Keratinocyte (primary cell): Measurements from ENCODE around the gene CCNY.

Experiments
- EZH2 ChIP-seq: IDR thresholded peaks from one replicate; pipeline ENCODE4 v1.6.1; 2012; ENCODE audit warnings: inconsistent platforms, mild to moderate bottlenecking, low read length, moderate library complexity
- TF ChIP-seq, protein P1 (sequence below), 3 experiments: IDR thresholded peaks in 1 of 3; conservative IDR thresholded peaks in 1 of 3; optimal IDR thresholded peaks in 1 of 3; 2 replicates in 2 of 3; 3 replicates in 1 of 3; pipeline versions ENCODE3 to v1.5.1; 2011; ENCODE audit warnings: low read length in 3 of 3, mild to moderate bottlenecking in 3 of 3, moderate library complexity in 2 of 3, control low read depth in 1 of 3, inconsistent platforms in 1 of 3; ENCODE audit not compliant: insufficient read depth in 2 of 3; ENCODE audit errors: extremely low read depth in 1 of 3

DNA sequence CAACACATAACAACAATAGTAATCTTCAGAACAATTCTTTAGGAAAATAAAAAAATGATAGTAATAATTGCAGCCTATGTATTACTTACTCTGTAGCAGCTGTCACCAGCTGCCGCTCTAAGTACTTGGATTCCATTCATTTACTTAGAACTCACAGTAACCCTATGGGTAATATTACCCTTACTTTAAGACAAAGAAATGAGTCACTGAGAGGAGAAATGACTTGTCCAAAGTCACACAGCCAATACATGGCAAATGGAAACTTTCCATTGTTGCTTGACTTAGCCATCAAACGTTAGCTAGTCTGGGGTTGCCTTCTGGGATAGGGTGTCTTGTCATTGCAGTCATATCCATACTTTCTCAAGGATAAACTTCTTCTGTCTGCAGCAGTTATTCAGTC, 3.6 kb downstream of the CCNY start:
- TF ChIP-seq, protein P1, sequence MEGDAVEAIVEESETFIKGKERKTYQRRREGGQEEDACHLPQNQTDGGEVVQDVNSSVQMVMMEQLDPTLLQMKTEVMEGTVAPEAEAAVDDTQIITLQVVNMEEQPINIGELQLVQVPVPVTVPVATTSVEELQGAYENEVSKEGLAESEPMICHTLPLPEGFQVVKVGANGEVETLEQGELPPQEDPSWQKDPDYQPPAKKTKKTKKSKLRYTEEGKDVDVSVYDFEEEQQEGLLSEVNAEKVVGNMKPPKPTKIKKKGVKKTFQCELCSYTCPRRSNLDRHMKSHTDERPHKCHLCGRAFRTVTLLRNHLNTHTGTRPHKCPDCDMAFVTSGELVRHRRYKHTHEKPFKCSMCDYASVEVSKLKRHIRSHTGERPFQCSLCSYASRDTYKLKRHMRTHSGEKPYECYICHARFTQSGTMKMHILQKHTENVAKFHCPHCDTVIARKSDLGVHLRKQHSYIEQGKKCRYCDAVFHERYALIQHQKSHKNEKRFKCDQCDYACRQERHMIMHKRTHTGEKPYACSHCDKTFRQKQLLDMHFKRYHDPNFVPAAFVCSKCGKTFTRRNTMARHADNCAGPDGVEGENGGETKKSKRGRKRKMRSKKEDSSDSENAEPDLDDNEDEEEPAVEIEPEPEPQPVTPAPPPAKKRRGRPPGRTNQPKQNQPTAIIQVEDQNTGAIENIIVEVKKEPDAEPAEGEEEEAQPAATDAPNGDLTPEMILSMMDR (optimal IDR thresholded peaks at IDR 0.05 in 1 of 3, IDR thresholded peaks at IDR 0.05 in 1 of 3, conservative IDR thresholded peaks at IDR 0.05 in 1 of 3; ENCODE audit: extremely low read depth in 1 of 3, insufficient read depth in 2 of 3, low read length in 3 of 3) = no peak
- no peak for TF ChIP-seq EZH2
